Prostate gland (tissue), 2 donors: ENCODE data around the gene KRT80.

Source experiments
- POLR2AphosphoS5 ChIP-seq: sonication (generic); formaldehyde crosslinking; IDR thresholded peaks from one replicate; pipeline ENCODE4 v1.6.1; 2017; ENCODE audit warnings: antibody characterized with exemption
- TF ChIP-seq, protein P1 (sequence below), 4 experiments: fragments of 200-600 bp in 2 of 4; fragments of 450-650 bp in 2 of 4; sonication (generic) in 2 of 4; IDR thresholded peaks; 1 replicate in 3 of 4; 2 replicates in 1 of 4; pipeline ENCODE4 v1.5.1; 2016 to 2019; ENCODE audit warnings: antibody characterized with exemption in 4 of 4, mild to moderate bottlenecking in 2 of 4, moderate library complexity in 2 of 4

GRCh38 chr12:52149182-52149641 lies 42.6 kb downstream of the KRT80 start:
- TF ChIP-seq POLR2AphosphoS5: no peak
- TF ChIP-seq, protein P1, sequence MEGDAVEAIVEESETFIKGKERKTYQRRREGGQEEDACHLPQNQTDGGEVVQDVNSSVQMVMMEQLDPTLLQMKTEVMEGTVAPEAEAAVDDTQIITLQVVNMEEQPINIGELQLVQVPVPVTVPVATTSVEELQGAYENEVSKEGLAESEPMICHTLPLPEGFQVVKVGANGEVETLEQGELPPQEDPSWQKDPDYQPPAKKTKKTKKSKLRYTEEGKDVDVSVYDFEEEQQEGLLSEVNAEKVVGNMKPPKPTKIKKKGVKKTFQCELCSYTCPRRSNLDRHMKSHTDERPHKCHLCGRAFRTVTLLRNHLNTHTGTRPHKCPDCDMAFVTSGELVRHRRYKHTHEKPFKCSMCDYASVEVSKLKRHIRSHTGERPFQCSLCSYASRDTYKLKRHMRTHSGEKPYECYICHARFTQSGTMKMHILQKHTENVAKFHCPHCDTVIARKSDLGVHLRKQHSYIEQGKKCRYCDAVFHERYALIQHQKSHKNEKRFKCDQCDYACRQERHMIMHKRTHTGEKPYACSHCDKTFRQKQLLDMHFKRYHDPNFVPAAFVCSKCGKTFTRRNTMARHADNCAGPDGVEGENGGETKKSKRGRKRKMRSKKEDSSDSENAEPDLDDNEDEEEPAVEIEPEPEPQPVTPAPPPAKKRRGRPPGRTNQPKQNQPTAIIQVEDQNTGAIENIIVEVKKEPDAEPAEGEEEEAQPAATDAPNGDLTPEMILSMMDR (IDR thresholded peaks at IDR 0.05): no peak
